BLaER1 (cell line): ENCODE results near the gene ARHGAP19.

ENCODE experiments used
- H3K27ac ChIP-seq: shearing (Covaris generic); formaldehyde crosslinking; 2 replicates; pipeline ENCODE4 v1.8.1; 2022
- H3K27me3 ChIP-seq: shearing (Covaris generic); formaldehyde crosslinking; 2 replicates; pipeline ENCODE4 v1.8.1; 2022
- H3K36me3 ChIP-seq: shearing (Covaris generic); formaldehyde crosslinking; 2 replicates; pipeline ENCODE4 v1.8.1; 2022
- H3K4me1 ChIP-seq: shearing (Covaris generic); formaldehyde crosslinking; 2 replicates; pipeline ENCODE4 v1.8.1; 2022
- H3K4me2 ChIP-seq: shearing (Covaris generic); formaldehyde crosslinking; 2 replicates; pipeline ENCODE4 v1.8.1; 2022
- H3K4me3 ChIP-seq: shearing (Covaris generic); formaldehyde crosslinking; 2 replicates; pipeline ENCODE4 v1.8.1; 2022
- H3K9ac ChIP-seq: shearing (Covaris generic); formaldehyde crosslinking; 2 replicates; pipeline ENCODE4 v1.8.1; 2022
- H3K9me3 ChIP-seq: shearing (Covaris generic); formaldehyde crosslinking; 2 replicates; pipeline ENCODE4 v1.8.1; 2022
- H4K20me1 ChIP-seq: shearing (Covaris generic); formaldehyde crosslinking; 2 replicates; pipeline ENCODE4 v1.8.1; 2022
- Cebpa-rat ChIP-seq: shearing (Covaris generic); IDR thresholded peaks from 2 replicates; pipeline ENCODE4 v1.8.1; 2022

The ARHGAP19 gene

GRCh38 chr10:97333601-97334369, 41.3 kb upstream of the ARHGAP19 start:
- no peak for TF ChIP-seq Cebpa-rat
- Histone ChIP-seq H3K9me3 (no peaks in the 10 kb centered on the region), H3K4me1 (peaks cover 65% of the 10 kb centered on the region), H3K4me2 (peak overlapping the region; percentile 97), H4K20me1 (peaks cover 55% of the 10 kb centered on the region), H3K27ac (peak overlapping the region; percentile 100), H3K27me3 (no peaks in the 10 kb centered on the region), H3K9ac (peak overlapping the region; percentile 99), H3K4me3 (peak overlapping the region; percentile 98), H3K36me3 (peaks cover 21% of the 10 kb centered on the region)

- peaks cover 69% of the 10 kb centered on the region for H3K4me1 ChIP-seq
- peak overlapping the region; percentile 99 for H3K9ac ChIP-seq
- peaks cover 26% of the 10 kb centered on the region for H3K36me3 ChIP-seq
- no peaks in the 10 kb centered on the region for H3K9me3 ChIP-seq
- peak overlapping the region; percentile 97 for H3K4me2 ChIP-seq
- H3K27ac ChIP-seq, result peak overlapping the region; percentile 100
- H4K20me1 ChIP-seq, result peaks cover 60% of the 10 kb centered on the region
- TF ChIP-seq Cebpa-rat, result no peak
- peak overlapping the region; percentile 98 for H3K4me3 ChIP-seq
- no peaks in the 10 kb centered on the region for H3K27me3 ChIP-seq
Observed at GRCh38 chr10:97333351-97333600, 40.8 kb upstream of the ARHGAP19 start.

DNA sequence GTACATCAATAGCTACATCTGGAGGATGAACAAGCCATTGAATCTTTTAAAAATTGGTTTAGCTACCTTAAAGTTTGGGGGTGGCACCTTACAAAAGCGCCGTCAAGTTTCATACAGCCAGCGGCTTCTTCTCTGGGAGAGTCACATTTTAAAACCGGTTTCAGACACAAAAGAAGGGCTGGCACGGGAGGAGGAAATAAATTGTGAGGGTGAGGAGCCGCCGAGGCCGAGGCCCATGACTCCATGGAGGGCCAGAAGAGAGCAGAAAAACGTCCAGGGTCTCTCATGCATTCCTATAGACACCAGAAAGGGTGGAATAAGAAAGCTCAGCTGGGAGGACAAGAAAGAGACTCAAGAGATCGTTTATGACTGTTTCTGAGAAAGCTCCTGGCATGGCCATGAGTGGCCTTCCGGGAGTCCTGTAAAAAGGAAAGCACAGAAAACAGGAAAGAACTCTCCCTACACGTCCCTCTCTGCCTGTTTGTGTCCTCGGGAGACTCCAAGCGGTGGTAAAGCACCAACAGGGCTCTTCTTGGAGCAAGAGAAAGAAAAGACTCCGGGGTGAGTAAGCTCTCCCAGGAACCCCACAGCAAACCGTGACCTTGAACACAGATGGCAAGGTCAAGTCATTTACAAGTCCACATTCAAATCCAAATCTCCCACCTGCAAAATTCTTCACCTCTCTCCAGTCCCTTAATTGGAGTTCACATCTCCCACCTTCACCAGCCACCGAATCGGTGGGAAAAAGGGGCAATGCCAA, 40.3 kb upstream of the ARHGAP19 start:
- peak overlapping the region; percentile 99 for H3K9ac ChIP-seq
- peak overlapping the region; percentile 97 for H3K4me2 ChIP-seq
- peaks cover 28% of the 10 kb centered on the region for H3K36me3 ChIP-seq
- peaks cover 69% of the 10 kb centered on the region for H3K4me1 ChIP-seq
- no peaks in the 10 kb centered on the region for H3K27me3 ChIP-seq
- TF ChIP-seq Cebpa-rat, result no peak
- H3K4me3 ChIP-seq, result peak overlapping the region; percentile 98
- H3K9me3 ChIP-seq, result no peaks in the 10 kb centered on the region
- peaks cover 65% of the 10 kb centered on the region for H4K20me1 ChIP-seq
- peak overlapping the region; percentile 100 for H3K27ac ChIP-seq

- Histone ChIP-seq H3K27me3 (no peaks in the 10 kb centered on the region), H3K9ac (peak overlapping the region; percentile 99), H3K4me2 (peak overlapping the region; percentile 97), H3K4me1 (peaks cover 54% of the 10 kb centered on the region), H3K27ac (peak overlapping the region; percentile 100; the same call in 1 of the 2 replicates), H3K36me3 (peaks cover 28% of the 10 kb centered on the region), H3K4me3 (peak overlapping the region; percentile 98), H3K9me3 (no peaks in the 10 kb centered on the region), H4K20me1 (peaks cover 66% of the 10 kb centered on the region)
- TF ChIP-seq Cebpa-rat, result no peak
Observed at GRCh38 chr10:97331153-97331703, 38.8 kb upstream of the ARHGAP19 start.

DNA sequence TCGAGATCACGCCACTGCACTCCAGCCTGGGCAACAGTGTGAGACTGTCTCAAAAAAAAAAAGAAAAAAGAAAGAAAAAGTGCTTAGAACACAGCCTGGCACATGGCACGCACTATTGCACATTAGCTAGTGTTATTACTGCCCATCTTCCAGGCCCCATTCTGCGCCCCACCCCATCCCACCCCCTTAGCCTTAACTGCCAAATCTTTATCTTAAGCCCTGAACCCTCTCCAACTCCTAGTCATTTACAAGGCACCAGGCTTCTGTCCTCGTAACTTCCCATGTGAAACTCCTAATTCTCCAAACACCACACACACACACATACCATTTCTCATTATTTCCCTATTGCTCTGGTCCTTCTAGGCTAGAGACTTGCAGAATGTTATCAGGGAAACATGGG, 37.3 kb upstream of the ARHGAP19 start:
- Histone ChIP-seq H3K9ac (no peak overlapping the region), H3K4me2 (peak overlapping the region; percentile 97; the same call in 1 of the 2 replicates), H3K4me3 (no peak overlapping the region), H3K4me1 (peaks cover 43% of the 10 kb centered on the region), H3K9me3 (no peaks in the 10 kb centered on the region), H3K36me3 (peaks cover 28% of the 10 kb centered on the region), H4K20me1 (peaks cover 66% of the 10 kb centered on the region), H3K27me3 (no peaks in the 10 kb centered on the region), H3K27ac (no peak overlapping the region)
- no peak for TF ChIP-seq Cebpa-rat

GRCh38 chr10:97328646-97329453, 36.4 kb upstream of the ARHGAP19 start:
- no peak overlapping the region for H3K4me3 ChIP-seq
- no peak for TF ChIP-seq Cebpa-rat
- peaks cover 43% of the 10 kb centered on the region for H3K4me1 ChIP-seq
- H3K9me3 ChIP-seq, result no peaks in the 10 kb centered on the region
- no peak overlapping the region for H3K4me2 ChIP-seq
- no peak overlapping the region for H3K27ac ChIP-seq
- H3K27me3 ChIP-seq, result no peaks in the 10 kb centered on the region
- H4K20me1 ChIP-seq, result peaks cover 60% of the 10 kb centered on the region
- peaks cover 28% of the 10 kb centered on the region for H3K36me3 ChIP-seq
- H3K9ac ChIP-seq, result 0 out of 2 replicates have a peak overlapping the region, but pooled peaks have one; percentile 6

DNA sequence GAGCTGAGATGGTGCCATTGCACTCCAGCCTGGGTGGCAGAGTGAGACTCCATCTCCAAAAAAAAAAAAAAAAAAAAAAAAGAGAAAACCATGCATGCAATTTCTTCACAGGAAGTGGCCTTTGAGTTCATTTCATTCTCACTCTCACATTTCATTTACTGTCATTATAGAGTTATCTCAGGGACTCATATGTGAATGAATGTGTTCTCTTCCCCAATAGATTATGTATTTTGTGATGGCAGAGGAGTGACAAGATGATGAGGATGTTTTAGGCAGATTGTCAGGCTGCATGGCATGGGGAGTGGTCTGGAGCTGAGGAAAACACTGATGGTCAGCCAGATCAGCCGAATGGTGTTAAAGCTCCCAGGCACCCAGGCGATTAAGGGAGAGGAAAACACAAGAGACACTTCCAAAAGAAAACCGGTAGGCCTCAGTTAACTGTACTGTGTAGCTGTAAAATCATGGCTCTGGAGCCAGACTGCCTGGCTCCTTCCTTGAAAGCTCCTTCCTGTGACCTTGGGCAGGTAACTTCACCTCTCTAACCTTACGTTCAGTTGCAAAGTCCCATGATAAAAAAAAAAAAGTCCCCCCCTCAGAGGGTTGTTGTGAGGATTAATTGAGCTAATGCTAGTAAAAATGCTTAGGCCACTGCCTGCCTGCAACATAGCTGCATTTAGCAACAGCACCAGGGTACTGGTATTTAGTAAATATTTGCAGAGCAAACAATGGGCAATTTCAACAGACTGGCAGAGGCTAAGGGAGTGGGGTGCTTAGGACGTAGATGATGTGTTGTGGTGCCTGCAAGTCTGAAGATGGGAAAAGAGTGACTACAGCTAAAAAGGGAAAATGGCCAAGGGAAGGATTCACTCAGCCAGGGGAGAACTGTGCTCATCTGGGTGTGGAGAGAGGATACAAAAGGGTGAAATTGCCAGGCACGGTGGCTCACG, 35.2 kb upstream of the ARHGAP19 start:
- TF ChIP-seq Cebpa-rat, result no peak
- H3K27me3 ChIP-seq, result no peaks in the 10 kb centered on the region
- H3K9me3 ChIP-seq, result no peaks in the 10 kb centered on the region
- H3K4me3 ChIP-seq, result no peak overlapping the region
- no peak overlapping the region for H3K27ac ChIP-seq
- H3K4me2 ChIP-seq, result no peak overlapping the region
- no peak overlapping the region for H3K9ac ChIP-seq
- H3K4me1 ChIP-seq, result peaks cover 45% of the 10 kb centered on the region
- H4K20me1 ChIP-seq, result peaks cover 48% of the 10 kb centered on the region
- peaks cover 28% of the 10 kb centered on the region for H3K36me3 ChIP-seq

DNA sequence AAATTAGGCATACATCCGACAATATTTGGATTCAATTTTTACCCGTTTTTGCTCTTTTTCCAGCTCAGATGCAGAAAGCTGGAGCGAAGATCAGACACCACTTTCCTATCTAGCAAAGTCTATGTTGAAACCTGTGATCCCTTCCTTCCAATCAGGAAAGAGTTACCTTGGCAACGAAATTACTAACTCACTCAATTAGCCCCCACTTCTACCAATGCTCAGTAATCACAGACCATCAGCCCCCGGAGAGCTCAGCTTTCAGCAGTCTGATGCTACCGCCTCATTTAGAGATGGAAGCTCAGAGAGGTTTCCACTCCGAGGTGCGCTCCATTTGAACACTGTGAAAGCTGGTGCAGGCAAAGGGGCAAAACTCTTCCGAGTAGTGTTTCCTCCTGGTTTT, 33.3 kb upstream of the ARHGAP19 start:
- peaks cover 45% of the 10 kb centered on the region for H3K4me1 ChIP-seq
- no peak overlapping the region for H3K4me2 ChIP-seq
- no peak overlapping the region for H3K9ac ChIP-seq
- TF ChIP-seq Cebpa-rat, result no peak
- no peak overlapping the region for H3K4me3 ChIP-seq
- H3K27me3 ChIP-seq, result peaks cover 15% of the 10 kb centered on the region
- no peak overlapping the region for H3K27ac ChIP-seq
- no peaks in the 10 kb centered on the region for H3K9me3 ChIP-seq
- peaks cover 26% of the 10 kb centered on the region for H3K36me3 ChIP-seq
- peaks cover 41% of the 10 kb centered on the region for H4K20me1 ChIP-seq
